Naive B cell (primary cell): ENCODE data around the gene ANKFY1. TPM values are rescaled to one million over a fixed set of nuclear protein-coding genes. Genes with fewer than 3 reads are reported as not detected.

Experiments
- ATAC-seq, 2 donors: fragments of 150-1000 bp; cut with Tn5 transposase; 2 replicates each; pipeline ENCODE4 v1.10.0; 2021; ENCODE audit warnings: low read depth in 2 of 2, mild to moderate bottlenecking in 2 of 2, moderate library complexity in 2 of 2
- DNase-seq: peaks from one replicate; pipeline ENCODE4 v3.0.0; 2022
- H3K27ac Mint-ChIP-seq, 6 donors: one replicate each; pipeline ENCODE4 v1.8.0; 2020 to 2022; ENCODE audit warnings: mild to moderate bottlenecking in 6 of 6, mixed read lengths in 6 of 6, moderate library complexity in 5 of 6, inconsistent platforms in 2 of 6
- H3K27me3 Mint-ChIP-seq, 3 donors: one replicate each; pipeline ENCODE4 v1.8.0; 2021 to 2022; ENCODE audit warnings: mixed read lengths in 3 of 3, mild to moderate bottlenecking in 1 of 3
- H3K36me3 Mint-ChIP-seq, 2 donors: one replicate each; pipeline ENCODE4 v1.8.0; 2020 to 2022; ENCODE audit warnings: mixed read lengths in 2 of 2, inconsistent platforms in 1 of 2, mild to moderate bottlenecking in 1 of 2
- H3K4me1 Mint-ChIP-seq, 3 donors: one replicate each; pipeline ENCODE4 v1.8.0; 2020 to 2022; ENCODE audit warnings: mixed read lengths in 3 of 3, inconsistent platforms in 1 of 3, mild to moderate bottlenecking in 1 of 3, moderate library complexity in 1 of 3
- H3K4me3 Mint-ChIP-seq, 8 donors: one replicate each; pipeline ENCODE4 v1.8.0; 2020 to 2022; ENCODE audit warnings: mild to moderate bottlenecking in 8 of 8, mixed read lengths in 8 of 8, moderate library complexity in 8 of 8, inconsistent platforms in 2 of 8
- H3K9me3 Mint-ChIP-seq, 7 donors: one replicate each; pipeline ENCODE4 v1.8.0; 2020 to 2022; ENCODE audit warnings: mixed read lengths in 7 of 7, mild to moderate bottlenecking in 5 of 7, inconsistent platforms in 2 of 7, moderate library complexity in 1 of 7
- polyA plus RNA-seq, 6 donors: library from polyadenylated mRNA; unstranded; fragments of 300-500 nt; fragmentation: Illumina TruSeq; gene quantifications; one replicate each; pipeline ENCODE4 v1.2.3, GENCODE V29; 2021; ENCODE audit warnings: low read depth in 6 of 6

ANKFY1 gene
- 10 to 100 TPM in 2 of 6 donors, 1 to 10 TPM in 4; 6.3 to 13.3 (median 8.3) TPM for polyA plus RNA-seq

GRCh38 chr17:4263282-4264215 lies at the start of gene ANKFY1:
Gene ANKFY1, minus strand, starts transcription at chr17:4263979. Its CDS starts 38 bp downstream, at chr17:4263941.
- Mint-ChIP-seq H3K27me3 (no peaks in the 10 kb centered on the region), H3K4me1 (peaks cover 28 to 39% (median 29%) of the 10 kb centered on the region in 3 donors)
- ATAC-seq = peak; percentile 95 to 96

GRCh38 chr17:4310354-4311060 lies 46.7 kb upstream of the ANKFY1 start:
- no peak for DNase-seq
- peaks cover 0 to 7% of the 10 kb centered on the region in 2 donors for H3K36me3 Mint-ChIP-seq
- peaks cover 56 to 69% (median 58%) of the 10 kb centered on the region in 3 donors for H3K4me1 Mint-ChIP-seq
- ATAC-seq = no peak
- H3K4me3 Mint-ChIP-seq = peak overlapping the region in 1 of 8 donors; percentile 56
- no peaks in the 10 kb centered on the region for H3K9me3 Mint-ChIP-seq
- H3K27me3 Mint-ChIP-seq = no peaks in the 10 kb centered on the region
- H3K27ac Mint-ChIP-seq = peak overlapping the region in 3 of 6 donors; percentile 4 to 86 (median 48)

More at GRCh38 chr17:4263282-4264215, at the start of gene ANKFY1:
- Mint-ChIP-seq H3K27ac (peak within 1 kb of the TSS; percentile 77 to 96 (median 95)), H3K36me3 (peaks cover 8% of the 10 kb centered on the region in 2 donors), H3K9me3 (peaks cover 0 to 4% (median 0%) of the 10 kb centered on the region in 7 donors), H3K4me3 (peak within 1 kb of the TSS; percentile 87 to 99 (median 96))
- DNase-seq = peak; percentile 98

GRCh38 chr17:4309897-4310296 lies 46.1 kb upstream of the ANKFY1 start:
- Mint-ChIP-seq H3K4me1 (peaks cover 58 to 70% (median 58%) of the 10 kb centered on the region in 3 donors), H3K9me3 (no peaks in the 10 kb centered on the region), H3K27ac (peak overlapping the region in 2 of 6 donors; percentile 4 to 81), H3K36me3 (peaks cover 4 to 7% of the 10 kb centered on the region in 2 donors), H3K27me3 (no peaks in the 10 kb centered on the region), H3K4me3 (no peak overlapping the region)
- no peak for ATAC-seq
- no peak for DNase-seq

- Mint-ChIP-seq H3K4me3 (no peak overlapping the region), H3K27me3 (no peaks in the 10 kb centered on the region), H3K4me1 (peaks cover 38 to 52% (median 42%) of the 10 kb centered on the region in 3 donors), H3K9me3 (no peaks in the 10 kb centered on the region), H3K36me3 (peaks cover 7 to 8% of the 10 kb centered on the region in 2 donors), H3K27ac (peak overlapping the region; percentile 15 to 96 (median 72))
- no peak for ATAC-seq
- no peak for DNase-seq
These were observed 43.6 kb upstream of the ANKFY1 start for GRCh38 chr17:4307179-4307930.

GRCh38 chr17:4305224-4305623 lies 41.4 kb upstream of the ANKFY1 start:
- Mint-ChIP-seq H3K4me3 (peak overlapping the region in 1 of 8 donors; percentile 2), H3K4me1 (peaks cover 23 to 32% (median 28%) of the 10 kb centered on the region in 3 donors), H3K36me3 (peaks cover 7 to 9% of the 10 kb centered on the region in 2 donors), H3K27ac (no peak overlapping the region), H3K9me3 (no peaks in the 10 kb centered on the region), H3K27me3 (no peaks in the 10 kb centered on the region)
- no peak for DNase-seq
- ATAC-seq = no peak

- Mint-ChIP-seq H3K27ac (no peak overlapping the region), H3K9me3 (no peaks in the 10 kb centered on the region), H3K27me3 (no peaks in the 10 kb centered on the region), H3K4me3 (no peak overlapping the region), H3K4me1 (peaks cover 16 to 25% (median 20%) of the 10 kb centered on the region in 3 donors), H3K36me3 (peaks cover 7 to 9% of the 10 kb centered on the region in 2 donors)
- DNase-seq (peak; percentile 26), ATAC-seq (peak; percentile 77 to 86)
These were observed 40.7 kb upstream of the ANKFY1 start for GRCh38 chr17:4304417-4305027.

- ATAC-seq (no peak), DNase-seq (no peak)
- Mint-ChIP-seq H3K27ac (peak overlapping the region in 1 of 6 donors; percentile 47), H3K36me3 (peaks cover 0 to 9% of the 10 kb centered on the region in 2 donors), H3K27me3 (no peaks in the 10 kb centered on the region), H3K9me3 (no peaks in the 10 kb centered on the region), H3K4me3 (no peak overlapping the region), H3K4me1 (peaks cover 8 to 21% (median 9%) of the 10 kb centered on the region in 3 donors)
These were observed 37.3 kb upstream of the ANKFY1 start for GRCh38 chr17:4301066-4301465.

GRCh38 chr17:4297351-4297750 lies 33.6 kb upstream of the ANKFY1 start:
- Mint-ChIP-seq H3K27me3 (no peaks in the 10 kb centered on the region), H3K36me3 (peaks cover 0 to 3% of the 10 kb centered on the region in 2 donors), H3K4me1 (peaks cover 16 to 17% (median 17%) of the 10 kb centered on the region in 3 donors), H3K4me3 (no peak overlapping the region), H3K27ac (peak overlapping the region in 1 of 6 donors; percentile 3), H3K9me3 (no peaks in the 10 kb centered on the region)
- DNase-seq (no peak), ATAC-seq (no peak)

- Mint-ChIP-seq H3K27ac (no peak overlapping the region), H3K4me3 (no peak overlapping the region), H3K27me3 (no peaks in the 10 kb centered on the region), H3K9me3 (no peaks in the 10 kb centered on the region), H3K36me3 (peaks cover 0 to 4% of the 10 kb centered on the region in 2 donors), H3K4me1 (peaks cover 16 to 18% (median 17%) of the 10 kb centered on the region in 3 donors)
- ATAC-seq = no peak
- no peak for DNase-seq
These were observed 31.9 kb upstream of the ANKFY1 start for GRCh38 chr17:4295686-4296085.

- H3K4me1 Mint-ChIP-seq = peaks cover 16 to 21% (median 17%) of the 10 kb centered on the region in 3 donors
- no peak overlapping the region for H3K4me3 Mint-ChIP-seq
- H3K27ac Mint-ChIP-seq = peak overlapping the region in 3 of 6 donors; percentile 4 to 82 (median 36)
- no peaks in the 10 kb centered on the region for H3K9me3 Mint-ChIP-seq
- DNase-seq (no peak), ATAC-seq (peak; percentile 18 to 48)
- peaks cover 0 to 4% of the 10 kb centered on the region in 2 donors for H3K36me3 Mint-ChIP-seq
- H3K27me3 Mint-ChIP-seq = no peaks in the 10 kb centered on the region
These were observed 29.8 kb upstream of the ANKFY1 start for GRCh38 chr17:4293572-4293971.

GRCh38 chr17:4287710-4288109 lies 23.9 kb upstream of the ANKFY1 start:
- H3K4me3 Mint-ChIP-seq = no peak overlapping the region
- no peaks in the 10 kb centered on the region for H3K27me3 Mint-ChIP-seq

GRCh38 chr17:4276514-4276913 lies 12.7 kb upstream of the ANKFY1 start:
- Mint-ChIP-seq H3K4me3 (no peak overlapping the region), H3K9me3 (no peaks in the 10 kb centered on the region), H3K36me3 (peaks cover 5 to 13% of the 10 kb centered on the region in 2 donors), H3K27ac (peak overlapping the region in 2 of 6 donors; percentile 20 to 21), H3K27me3 (no peaks in the 10 kb centered on the region), H3K4me1 (peaks cover 0 to 4% (median 0%) of the 10 kb centered on the region in 3 donors)
- DNase-seq (no peak), ATAC-seq (no peak)

More at GRCh38 chr17:4287710-4288109, 23.9 kb upstream of the ANKFY1 start:
- Mint-ChIP-seq H3K4me1 (peaks cover 5 to 11% (median 6%) of the 10 kb centered on the region in 3 donors), H3K27ac (no peak overlapping the region), H3K9me3 (no peaks in the 10 kb centered on the region), H3K36me3 (peaks cover 8% of the 10 kb centered on the region in 2 donors)
- DNase-seq (no peak), ATAC-seq (no peak)
